Effector memory CD8-positive, alpha-beta T cell (primary cell): ENCODE measurements around the gene MAP3K5.

Experiments
- ATAC-seq: fragments of 150-1000 bp; cut with Tn5 transposase; replicated peaks from 2 replicates; pipeline ENCODE4 v1.10.0; 2021; ENCODE audit warnings: mild to moderate bottlenecking, moderate library complexity
- DNase-seq, 3 experiments: peaks; one replicate each; pipeline ENCODE4 v3.0.0; 2021
- H3K27ac Mint-ChIP-seq, 2 donors: one replicate each; pipeline ENCODE4 v1.8.0; 2022; ENCODE audit warnings: mild to moderate bottlenecking in 2 of 2, mixed read lengths in 2 of 2, moderate library complexity in 2 of 2
- H3K27me3 Mint-ChIP-seq, 2 donors: one replicate each; pipeline ENCODE4 v1.8.0; 2022; ENCODE audit warnings: mixed read lengths in 2 of 2
- H3K36me3 Mint-ChIP-seq: one replicate; pipeline ENCODE4 v1.8.0; 2022; ENCODE audit warnings: mild to moderate bottlenecking, moderate library complexity, mixed read lengths; ENCODE audit not compliant: insufficient read depth
- H3K4me1 Mint-ChIP-seq, 2 donors: one replicate each; pipeline ENCODE4 v1.8.0; 2022; ENCODE audit warnings: low read depth in 2 of 2, mixed read lengths in 2 of 2
- H3K4me3 Mint-ChIP-seq, 2 donors: one replicate each; pipeline ENCODE4 v1.8.0; 2022; ENCODE audit warnings: mild to moderate bottlenecking in 2 of 2, mixed read lengths in 2 of 2, moderate library complexity in 2 of 2
- H3K9me3 Mint-ChIP-seq, 2 donors: one replicate each; pipeline ENCODE4 v1.8.0; 2022; ENCODE audit warnings: mixed read lengths in 2 of 2

MAP3K5 gene

GRCh38 chr6:136641166-136641565, 151.1 kb downstream of the MAP3K5 start:
- H3K36me3 Mint-ChIP-seq = peaks cover 16% of the 10 kb centered on the region
- DNase-seq (no peak), ATAC-seq (no peak)
- no peaks in the 10 kb centered on the region for H3K4me1 Mint-ChIP-seq
- H3K27me3 Mint-ChIP-seq = no peaks in the 10 kb centered on the region
- H3K4me3 Mint-ChIP-seq = no peak overlapping the region
- no peaks in the 10 kb centered on the region for H3K9me3 Mint-ChIP-seq
- H3K27ac Mint-ChIP-seq = no peak overlapping the region

- Mint-ChIP-seq H3K27me3 (no peaks in the 10 kb centered on the region), H3K4me3 (no peak overlapping the region), H3K9me3 (no peaks in the 10 kb centered on the region), H3K4me1 (no peaks in the 10 kb centered on the region), H3K36me3 (peaks cover 24% of the 10 kb centered on the region), H3K27ac (peak overlapping the region in 1 of 2 donors; percentile 62)
- no peak for ATAC-seq
- no peak for DNase-seq
Measured at GRCh38 chr6:136640132-136640915, 152.0 kb downstream of the MAP3K5 start.

GRCh38 chr6:136639702-136640101, 152.6 kb downstream of the MAP3K5 start:
- Mint-ChIP-seq H3K27ac (peak overlapping the region in 1 of 2 donors; percentile 62), H3K4me3 (no peak overlapping the region), H3K9me3 (no peaks in the 10 kb centered on the region), H3K27me3 (no peaks in the 10 kb centered on the region), H3K4me1 (no peaks in the 10 kb centered on the region), H3K36me3 (peaks cover 30% of the 10 kb centered on the region)
- ATAC-seq (peak; percentile 31), DNase-seq (no peak)

GRCh38 chr6:136635615-136636014, 156.7 kb downstream of the MAP3K5 start:
- Mint-ChIP-seq H3K4me3 (no peak overlapping the region), H3K9me3 (no peaks in the 10 kb centered on the region), H3K4me1 (no peaks in the 10 kb centered on the region), H3K27ac (no peak overlapping the region), H3K36me3 (peaks cover 38% of the 10 kb centered on the region), H3K27me3 (no peaks in the 10 kb centered on the region)
- ATAC-seq (no peak), DNase-seq (no peak)

- Mint-ChIP-seq H3K4me3 (no peak overlapping the region), H3K9me3 (no peaks in the 10 kb centered on the region), H3K27me3 (no peaks in the 10 kb centered on the region), H3K4me1 (no peaks in the 10 kb centered on the region), H3K36me3 (peaks cover 42% of the 10 kb centered on the region), H3K27ac (peak overlapping the region in 1 of 2 donors; percentile 38)
- DNase-seq (no peak), ATAC-seq (no peak)
Measured at GRCh38 chr6:136633355-136633754, 158.9 kb downstream of the MAP3K5 start.

GRCh38 chr6:136628996-136629395, 163.3 kb downstream of the MAP3K5 start:
- Mint-ChIP-seq H3K4me1 (peaks cover 0 to 4% of the 10 kb centered on the region in 2 donors), H3K27me3 (no peaks in the 10 kb centered on the region), H3K36me3 (peaks cover 16% of the 10 kb centered on the region), H3K9me3 (no peaks in the 10 kb centered on the region), H3K4me3 (no peak overlapping the region), H3K27ac (no peak overlapping the region)
- ATAC-seq (no peak), DNase-seq (no peak)

GRCh38 chr6:136627191-136627590, 165.1 kb downstream of the MAP3K5 start:
- Mint-ChIP-seq H3K4me3 (no peak overlapping the region), H3K4me1 (peaks cover 0 to 4% of the 10 kb centered on the region in 2 donors), H3K27ac (no peak overlapping the region), H3K27me3 (no peaks in the 10 kb centered on the region), H3K36me3 (peaks cover 24% of the 10 kb centered on the region), H3K9me3 (no peaks in the 10 kb centered on the region)
- DNase-seq (no peak), ATAC-seq (no peak)

GRCh38 chr6:136625293-136625692, 167.0 kb downstream of the MAP3K5 start:
- peaks cover 36% of the 10 kb centered on the region for H3K36me3 Mint-ChIP-seq
- ATAC-seq (no peak), DNase-seq (no peak)
- no peaks in the 10 kb centered on the region for H3K9me3 Mint-ChIP-seq
- H3K4me3 Mint-ChIP-seq = no peak overlapping the region
- peaks cover 0 to 4% of the 10 kb centered on the region in 2 donors for H3K4me1 Mint-ChIP-seq
- H3K27me3 Mint-ChIP-seq = no peaks in the 10 kb centered on the region
- H3K27ac Mint-ChIP-seq = peak overlapping the region in 1 of 2 donors; percentile 49

GRCh38 chr6:136624347-136624746, 167.9 kb downstream of the MAP3K5 start:
- Mint-ChIP-seq H3K9me3 (no peaks in the 10 kb centered on the region), H3K36me3 (peaks cover 39% of the 10 kb centered on the region), H3K4me3 (no peak overlapping the region), H3K27ac (peak overlapping the region; percentile 9 to 49), H3K27me3 (no peaks in the 10 kb centered on the region), H3K4me1 (peaks cover 0 to 8% of the 10 kb centered on the region in 2 donors)
- ATAC-seq (no peak), DNase-seq (no peak)

- Mint-ChIP-seq H3K36me3 (peaks cover 52% of the 10 kb centered on the region), H3K4me3 (no peak overlapping the region), H3K4me1 (peaks cover 4 to 8% of the 10 kb centered on the region in 2 donors), H3K27ac (no peak overlapping the region), H3K9me3 (no peaks in the 10 kb centered on the region), H3K27me3 (no peaks in the 10 kb centered on the region)
- ATAC-seq = no peak
- no peak for DNase-seq
Measured at GRCh38 chr6:136618086-136618485, 174.2 kb downstream of the MAP3K5 start.

- no peak for ATAC-seq
- H3K4me3 Mint-ChIP-seq = no peak overlapping the region
Measured at GRCh38 chr6:136616527-136616926, 175.8 kb downstream of the MAP3K5 start.

GRCh38 chr6:136614994-136615393, 177.3 kb downstream of the MAP3K5 start:
- Mint-ChIP-seq H3K27ac (no peak overlapping the region), H3K9me3 (no peaks in the 10 kb centered on the region), H3K4me1 (peaks cover 9 to 11% of the 10 kb centered on the region in 2 donors), H3K4me3 (no peak overlapping the region), H3K27me3 (no peaks in the 10 kb centered on the region), H3K36me3 (peaks cover 48% of the 10 kb centered on the region)
- DNase-seq (no peak), ATAC-seq (no peak)

More at GRCh38 chr6:136616527-136616926, 175.8 kb downstream of the MAP3K5 start:
- H3K27me3 Mint-ChIP-seq = no peaks in the 10 kb centered on the region
- no peaks in the 10 kb centered on the region for H3K9me3 Mint-ChIP-seq
- peaks cover 4 to 8% of the 10 kb centered on the region in 2 donors for H3K4me1 Mint-ChIP-seq
- DNase-seq = no peak
- peaks cover 44% of the 10 kb centered on the region for H3K36me3 Mint-ChIP-seq
- peak overlapping the region in 1 of 2 donors; percentile 66 for H3K27ac Mint-ChIP-seq

- no peak overlapping the region for H3K27ac Mint-ChIP-seq
- H3K4me3 Mint-ChIP-seq = no peak overlapping the region
- DNase-seq (no peak), ATAC-seq (no peak)
- H3K36me3 Mint-ChIP-seq = peaks cover 43% of the 10 kb centered on the region
- peaks cover 8 to 9% of the 10 kb centered on the region in 2 donors for H3K4me1 Mint-ChIP-seq
- H3K9me3 Mint-ChIP-seq = no peaks in the 10 kb centered on the region
- H3K27me3 Mint-ChIP-seq = no peaks in the 10 kb centered on the region
Measured at GRCh38 chr6:136614350-136614749, 177.9 kb downstream of the MAP3K5 start.

- H3K27me3 Mint-ChIP-seq = no peaks in the 10 kb centered on the region
- DNase-seq (no peak), ATAC-seq (no peak)
- H3K4me3 Mint-ChIP-seq = no peak overlapping the region
- H3K36me3 Mint-ChIP-seq = peaks cover 41% of the 10 kb centered on the region
- H3K9me3 Mint-ChIP-seq = no peaks in the 10 kb centered on the region
- peak overlapping the region in 1 of 2 donors; percentile 16 for H3K27ac Mint-ChIP-seq
- peaks cover 4 to 5% of the 10 kb centered on the region in 2 donors for H3K4me1 Mint-ChIP-seq
Measured at GRCh38 chr6:136613477-136613876, 178.8 kb downstream of the MAP3K5 start.
